Raji (cell line): ENCODE measurements around the gene RALGPS1.

Experiments used
- POLR2A ChIP-seq: IDR thresholded peaks from 2 replicates; pipeline ENCODE4 v1.6.1; 2011; ENCODE audit warnings: low read depth, low read length, control low read depth; ENCODE audit not compliant: insufficient read depth

The RALGPS1 gene

GRCh38 chr9:127214421-127215267 is 300.1 kb downstream of the RALGPS1 start:
- no peak for TF ChIP-seq POLR2A

GRCh38 chr9:127215268-127216209 is 301.0 kb downstream of the RALGPS1 start:
- TF ChIP-seq POLR2A = no peak

- TF ChIP-seq POLR2A = no peak
Observed at GRCh38 chr9:127216210-127216887, 301.8 kb downstream of the RALGPS1 start.

GRCh38 chr9:127216888-127217217 is 302.3 kb downstream of the RALGPS1 start:
- TF ChIP-seq POLR2A = no peak

- TF ChIP-seq POLR2A = no peak
Observed at GRCh38 chr9:127218818-127219217, 304.2 kb downstream of the RALGPS1 start.

- no peak for TF ChIP-seq POLR2A
Observed at GRCh38 chr9:127219520-127219919, 304.9 kb downstream of the RALGPS1 start.

- TF ChIP-seq POLR2A = no peak
Observed at GRCh38 chr9:127221695-127222094, 307.1 kb downstream of the RALGPS1 start.

- no peak for TF ChIP-seq POLR2A
Observed at GRCh38 chr9:127222388-127223095, 308.0 kb downstream of the RALGPS1 start.

- no peak for TF ChIP-seq POLR2A
Observed at GRCh38 chr9:127223266-127223665, 308.7 kb downstream of the RALGPS1 start.

- no peak for TF ChIP-seq POLR2A
Observed at GRCh38 chr9:127223810-127224177, 309.2 kb downstream of the RALGPS1 start.

- TF ChIP-seq POLR2A = no peak
Observed at GRCh38 chr9:127224178-127224882, 309.7 kb downstream of the RALGPS1 start.

- TF ChIP-seq POLR2A = no peak
Observed at GRCh38 chr9:127224883-127225739, 310.5 kb downstream of the RALGPS1 start.
